T-helper 17 cell (primary cell): ENCODE data around the gene POLR1C. TPM values are rescaled to one million over a fixed set of nuclear protein-coding genes. Genes with fewer than 3 reads are reported as not detected.
A peak's percentile ranks its signal among the peaks of the same experiment; 100 is the strongest.
"Not testable (repeated sequence)": the region's sequence is repeated elsewhere in the genome, so short reads cannot be mapped to it uniquely, and the experiment has no call there.

ENCODE experiments used
- ATAC-seq: fragments of 150-1000 bp; cut with Tn5 transposase; 2 replicates; pipeline ENCODE4 v1.10.0; 2021; ENCODE audit warnings: mild to moderate bottlenecking, moderate library complexity
- DNase-seq, 3 donors: peaks; one replicate each; pipeline versions ENCODE4 v3.0.0 to v3.0.0-alpha.2; 2020 to 2021
- H3K9me3 ChIP-seq: one replicate; pipeline ENCODE4 v1.7.0; 2013; ENCODE audit warnings: low read length, mild to moderate bottlenecking; ENCODE audit not compliant: control insufficient read depth, poor library complexity, severe bottlenecking
- H3K27ac Mint-ChIP-seq: one replicate; pipeline ENCODE4 v1.8.0; 2022; ENCODE audit warnings: mild to moderate bottlenecking, moderate library complexity, mixed read lengths
- H3K27me3 Mint-ChIP-seq: one replicate; pipeline ENCODE4 v1.8.0; 2022; ENCODE audit warnings: mixed read lengths
- H3K36me3 Mint-ChIP-seq: one replicate; pipeline ENCODE4 v1.8.0; 2022; ENCODE audit warnings: low read depth, mixed read lengths
- H3K4me1 Mint-ChIP-seq: one replicate; pipeline ENCODE4 v1.8.0; 2022; ENCODE audit warnings: mild to moderate bottlenecking, mixed read lengths
- H3K4me3 Mint-ChIP-seq: one replicate; pipeline ENCODE4 v1.8.0; 2022; ENCODE audit warnings: mild to moderate bottlenecking, moderate library complexity, mixed read lengths
- total RNA-seq, 4 donors: library from RNA in 2 of 4; stranded (reverse) in 2 of 4; gene quantifications; one replicate each; pipeline ENCODE4 v1.2.3 and lab custom pipeline; 2022 to 2026

The POLR1C gene
- total RNA-seq, 2 donors from 2014 or later = 51.6 to 54.9 TPM

- Mint-ChIP-seq H3K27ac (peak overlapping the region; percentile 84), H3K27me3 (no peaks in the 10 kb centered on the region), H3K36me3 (peaks cover 7% of the 10 kb centered on the region), H3K4me3 (no peak overlapping the region), H3K4me1 (peaks cover 7% of the 10 kb centered on the region)
- no peaks in the 10 kb centered on the region for H3K9me3 ChIP-seq
- DNase-seq = no peak
- no peak for ATAC-seq
Measured at GRCh38 chr6:43524483-43524961, 7.6 kb downstream of the POLR1C start.

- H3K4me3 Mint-ChIP-seq = no peak overlapping the region
- H3K27me3 Mint-ChIP-seq = no peaks in the 10 kb centered on the region
- no peak overlapping the region for H3K27ac Mint-ChIP-seq
- ATAC-seq (no peak), DNase-seq (no peak)
- H3K4me1 Mint-ChIP-seq = no peaks in the 10 kb centered on the region
- no peaks in the 10 kb centered on the region for H3K9me3 ChIP-seq
- peaks cover 3% of the 10 kb centered on the region for H3K36me3 Mint-ChIP-seq
Measured at GRCh38 chr6:43532201-43532600, 15.3 kb downstream of the POLR1C start.

GRCh38 chr6:43538986-43539385 is 22.1 kb downstream of the POLR1C start:
- H3K4me3 Mint-ChIP-seq, H3K4me1 Mint-ChIP-seq, H3K27ac Mint-ChIP-seq, H3K27me3 Mint-ChIP-seq, H3K36me3 Mint-ChIP-seq, H3K9me3 ChIP-seq, DNase-seq, ATAC-seq: not testable (repeated sequence)

- H3K27ac Mint-ChIP-seq, H3K36me3 Mint-ChIP-seq, H3K4me1 Mint-ChIP-seq, H3K4me3 Mint-ChIP-seq, ATAC-seq, H3K27me3 Mint-ChIP-seq, H3K9me3 ChIP-seq, DNase-seq: not testable (repeated sequence)
Measured at GRCh38 chr6:43539409-43539808, 22.5 kb downstream of the POLR1C start.

- DNase-seq (no peak), ATAC-seq (no peak)
- H3K36me3 Mint-ChIP-seq = peaks cover 7% of the 10 kb centered on the region
- H3K27me3 Mint-ChIP-seq = no peaks in the 10 kb centered on the region
- no peaks in the 10 kb centered on the region for H3K9me3 ChIP-seq
- H3K4me1 Mint-ChIP-seq = peaks cover 3% of the 10 kb centered on the region
- H3K27ac Mint-ChIP-seq = no peak overlapping the region
- no peak overlapping the region for H3K4me3 Mint-ChIP-seq
Measured at GRCh38 chr6:43540507-43540906, 23.6 kb downstream of the POLR1C start.

- no peak for ATAC-seq
- H3K4me3 Mint-ChIP-seq = no peak overlapping the region
- DNase-seq = no peak
- H3K36me3 Mint-ChIP-seq = peaks cover 7% of the 10 kb centered on the region
- H3K27ac Mint-ChIP-seq = peak overlapping the region; percentile 41
- H3K4me1 Mint-ChIP-seq = peaks cover 3% of the 10 kb centered on the region
- no peaks in the 10 kb centered on the region for H3K9me3 ChIP-seq
- no peaks in the 10 kb centered on the region for H3K27me3 Mint-ChIP-seq
Measured at GRCh38 chr6:43541774-43542471, 25.0 kb downstream of the POLR1C start.

- Mint-ChIP-seq H3K27ac (no peak overlapping the region), H3K4me3 (no peak overlapping the region), H3K36me3 (peaks cover 8% of the 10 kb centered on the region), H3K4me1 (peaks cover 3% of the 10 kb centered on the region), H3K27me3 (no peaks in the 10 kb centered on the region)
- DNase-seq = no peak
- no peaks in the 10 kb centered on the region for H3K9me3 ChIP-seq
- ATAC-seq = no peak
Measured at GRCh38 chr6:43544461-43544860, 27.6 kb downstream of the POLR1C start.

GRCh38 chr6:43547222-43547621 is 30.3 kb downstream of the POLR1C start:
- ATAC-seq (no peak), DNase-seq (no peak)
- no peaks in the 10 kb centered on the region for H3K9me3 ChIP-seq
- H3K36me3 Mint-ChIP-seq = peaks cover 13% of the 10 kb centered on the region
- H3K27ac Mint-ChIP-seq = no peak overlapping the region
- H3K27me3 Mint-ChIP-seq = no peaks in the 10 kb centered on the region
- H3K4me1 Mint-ChIP-seq = peaks cover 7% of the 10 kb centered on the region
- no peak overlapping the region for H3K4me3 Mint-ChIP-seq

GRCh38 chr6:43557620-43558019 is 40.7 kb downstream of the POLR1C start:
- H3K27me3 Mint-ChIP-seq, DNase-seq, H3K9me3 ChIP-seq, H3K4me3 Mint-ChIP-seq, H3K36me3 Mint-ChIP-seq, ATAC-seq, H3K4me1 Mint-ChIP-seq: not testable (repeated sequence)
- H3K27ac Mint-ChIP-seq = peak overlapping the region; percentile 37

- H3K4me3 Mint-ChIP-seq = no peak overlapping the region
- H3K27me3 Mint-ChIP-seq = no peaks in the 10 kb centered on the region
- no peaks in the 10 kb centered on the region for H3K9me3 ChIP-seq
- ATAC-seq = no peak
- no peak for DNase-seq
- peak overlapping the region; percentile 14 for H3K27ac Mint-ChIP-seq
- H3K4me1 Mint-ChIP-seq = no peaks in the 10 kb centered on the region
- peaks cover 5% of the 10 kb centered on the region for H3K36me3 Mint-ChIP-seq
Measured at GRCh38 chr6:43559328-43559727, 42.4 kb downstream of the POLR1C start.

- peaks cover 17% of the 10 kb centered on the region for H3K4me1 Mint-ChIP-seq
- H3K27ac Mint-ChIP-seq = peak overlapping the region; percentile 24
- H3K9me3 ChIP-seq = no peaks in the 10 kb centered on the region
- ATAC-seq (no peak), DNase-seq (no peak)
- no peak overlapping the region for H3K4me3 Mint-ChIP-seq
- H3K27me3 Mint-ChIP-seq = no peaks in the 10 kb centered on the region
- peaks cover 7% of the 10 kb centered on the region for H3K36me3 Mint-ChIP-seq
Measured at GRCh38 chr6:43570876-43571441, 54.1 kb downstream of the POLR1C start.
